HG02973 (cell line): Measurements from ENCODE around the gene ALPI.
"Not testable (repeated sequence)": the region's sequence is repeated elsewhere in the genome, so short reads cannot be mapped to it uniquely, and the experiment has no call there.

Experiments used
- ATAC-seq: cut with Tn5 transposase; IDR thresholded peaks from one replicate; pipeline ENCODE4 v1.9.1; 2021; ENCODE audit warnings: moderate library complexity; ENCODE audit not compliant: unreplicated experiment

ALPI gene

DNA sequence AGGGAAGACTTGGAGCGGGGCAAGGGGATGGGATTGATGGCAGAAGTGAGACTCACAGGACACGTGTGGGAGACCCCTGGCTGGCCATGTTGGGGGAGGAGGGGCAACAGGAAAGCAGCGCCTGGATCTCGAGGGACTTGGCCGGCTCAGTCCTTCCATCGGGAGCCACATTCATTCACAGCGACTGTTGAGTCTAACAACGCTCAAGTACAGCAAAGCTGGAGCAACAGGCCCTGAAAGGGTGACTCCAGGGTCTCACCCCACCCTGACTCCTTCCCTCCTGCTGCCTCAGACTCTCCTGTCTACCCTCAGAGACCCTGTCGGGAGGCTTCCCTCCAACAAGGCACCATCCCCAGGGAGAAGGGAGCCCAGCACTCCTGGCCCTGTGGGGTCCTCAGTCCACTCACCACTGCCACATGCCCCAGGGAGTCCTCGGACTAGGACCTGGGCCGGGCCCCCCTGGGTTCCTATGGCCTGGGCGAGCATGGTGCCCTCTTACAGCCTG lies 14.8 kb upstream of the ALPI start:
- no peak for ATAC-seq

DNA sequence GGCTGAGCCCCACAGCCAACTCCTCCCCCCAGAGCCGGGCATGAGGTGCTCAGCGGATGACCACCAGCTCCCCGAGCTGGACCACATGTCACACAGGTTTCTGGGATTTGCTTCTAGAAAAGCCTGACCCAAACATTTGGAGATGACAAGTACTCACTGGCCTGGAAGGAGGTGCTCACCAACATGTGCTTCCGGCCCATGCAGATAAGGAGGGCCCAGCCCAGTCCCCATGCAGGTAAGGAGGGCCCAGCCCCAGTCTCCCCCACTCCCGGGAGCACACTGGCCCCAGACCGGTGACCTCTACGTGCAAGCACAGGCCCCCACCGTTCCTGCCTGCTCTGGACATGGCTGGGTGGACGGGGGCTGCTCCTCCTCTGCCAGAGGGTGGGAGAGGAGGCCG lies 14.0 kb upstream of the ALPI start:
- not testable (repeated sequence) for ATAC-seq

DNA sequence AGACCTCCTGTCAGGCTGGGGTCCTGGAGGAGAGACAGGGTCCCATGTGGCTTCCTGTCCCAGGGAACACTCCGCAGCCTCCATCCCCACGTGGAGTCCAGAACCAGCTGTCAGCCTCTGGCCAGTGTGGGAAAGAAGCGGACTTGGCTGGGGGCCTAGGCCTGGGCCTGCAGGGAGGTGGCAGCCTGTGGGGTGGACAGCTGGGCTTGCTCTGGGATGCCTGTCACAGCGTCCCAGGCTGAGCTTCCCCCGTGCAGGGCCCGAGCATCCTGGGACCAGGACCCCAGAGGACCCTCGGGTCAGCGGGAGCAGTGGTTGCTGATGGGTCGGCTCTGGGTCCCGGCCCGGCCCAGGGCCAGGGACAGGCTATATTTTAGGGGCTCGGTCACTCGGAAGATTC lies 13.5 kb upstream of the ALPI start:
- ATAC-seq, result not testable (repeated sequence)

DNA sequence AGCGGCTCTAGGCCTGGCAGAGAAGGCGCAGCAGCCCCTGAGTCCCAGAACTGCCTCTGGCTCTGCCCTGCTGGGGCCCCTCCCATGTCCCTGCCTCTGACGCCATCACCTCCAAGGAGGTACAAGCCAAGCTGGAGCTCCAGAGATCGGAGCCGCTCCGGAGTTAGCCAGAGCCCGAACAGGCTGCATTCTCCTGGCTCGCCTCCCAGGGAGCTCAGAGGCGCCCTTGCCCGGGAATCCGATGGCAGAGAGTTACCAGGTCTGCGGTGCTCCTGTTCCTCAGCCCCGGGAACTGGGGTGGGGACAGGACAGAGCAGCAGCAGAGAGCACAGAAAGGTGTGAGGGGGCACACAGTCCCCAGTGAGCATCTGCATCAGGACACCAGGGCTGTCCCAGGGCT lies 12.9 kb upstream of the ALPI start:
- ATAC-seq, result not testable (repeated sequence)

DNA sequence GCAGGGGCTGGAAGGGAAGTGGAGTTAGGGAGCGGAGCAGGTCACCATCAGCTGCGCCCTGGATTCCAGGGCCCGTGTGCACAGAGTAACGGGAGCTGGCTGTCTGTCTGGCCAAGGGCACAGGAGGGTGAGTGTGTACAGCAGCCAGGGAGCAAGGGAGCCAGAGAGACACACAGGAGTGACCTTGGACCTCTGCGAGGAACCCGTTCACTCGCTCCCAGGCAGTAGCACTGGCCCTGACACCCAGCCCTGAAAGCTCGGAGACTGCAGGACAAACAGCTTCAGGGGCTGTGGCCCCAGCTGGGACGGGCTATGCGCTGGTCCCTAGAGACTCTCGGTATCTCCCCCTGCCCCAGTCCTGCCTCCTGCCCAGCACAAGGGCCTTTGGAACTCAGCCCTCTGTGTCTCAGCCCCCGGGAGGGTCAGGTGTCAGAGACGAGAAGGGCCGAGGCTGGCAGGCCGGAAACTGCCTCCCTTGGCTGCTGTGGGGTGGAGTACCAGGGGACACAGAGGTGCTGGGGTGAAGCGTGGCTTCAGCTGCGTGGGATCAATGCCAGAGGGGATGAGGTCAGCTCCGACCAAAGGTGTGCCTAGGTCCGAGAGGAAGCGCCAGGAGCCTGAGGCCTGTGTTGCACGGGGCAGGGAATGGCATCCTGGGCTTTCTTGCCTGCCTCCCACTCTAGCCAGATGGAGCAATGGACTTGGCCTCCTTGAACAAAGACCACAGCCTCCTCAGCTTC lies 12.1 kb upstream of the ALPI start:
- ATAC-seq, result not testable (repeated sequence)

DNA sequence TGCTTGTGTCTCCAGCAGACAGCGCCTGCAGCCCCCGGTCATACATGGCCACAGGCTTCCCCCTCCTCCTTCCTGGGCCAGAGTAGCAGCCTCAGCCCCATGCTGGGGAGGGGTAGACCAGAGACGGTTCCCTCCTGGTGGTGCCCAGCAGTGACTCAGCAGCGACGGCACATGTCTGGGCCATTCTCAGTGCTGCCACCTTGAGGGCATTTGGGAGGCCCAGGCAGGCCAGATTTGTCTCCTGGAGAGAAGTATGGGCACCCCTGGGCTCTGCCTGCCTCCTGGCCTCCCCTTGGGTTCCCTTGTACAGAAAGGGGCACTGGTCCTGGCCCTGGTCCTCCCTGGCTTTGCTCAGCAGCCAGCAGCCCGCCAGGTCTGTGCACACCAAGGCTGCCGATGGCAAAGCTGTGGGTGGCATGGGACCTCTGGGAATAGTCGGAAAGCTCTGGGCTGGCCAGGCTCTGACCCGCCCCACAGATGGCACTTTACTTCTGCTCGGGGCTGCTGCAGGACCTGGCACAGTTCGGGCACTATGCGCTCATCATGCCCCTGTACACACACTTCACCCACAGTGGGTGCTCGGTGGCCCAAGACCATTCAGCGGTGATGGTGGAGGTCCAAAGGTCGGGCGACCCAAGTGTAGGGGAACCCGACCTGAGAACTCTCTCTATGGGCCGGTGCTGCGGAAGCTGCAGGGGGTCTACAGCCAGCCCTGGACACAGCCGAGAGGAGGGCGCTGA lies 11.4 kb upstream of the ALPI start:
- no peak for ATAC-seq

DNA sequence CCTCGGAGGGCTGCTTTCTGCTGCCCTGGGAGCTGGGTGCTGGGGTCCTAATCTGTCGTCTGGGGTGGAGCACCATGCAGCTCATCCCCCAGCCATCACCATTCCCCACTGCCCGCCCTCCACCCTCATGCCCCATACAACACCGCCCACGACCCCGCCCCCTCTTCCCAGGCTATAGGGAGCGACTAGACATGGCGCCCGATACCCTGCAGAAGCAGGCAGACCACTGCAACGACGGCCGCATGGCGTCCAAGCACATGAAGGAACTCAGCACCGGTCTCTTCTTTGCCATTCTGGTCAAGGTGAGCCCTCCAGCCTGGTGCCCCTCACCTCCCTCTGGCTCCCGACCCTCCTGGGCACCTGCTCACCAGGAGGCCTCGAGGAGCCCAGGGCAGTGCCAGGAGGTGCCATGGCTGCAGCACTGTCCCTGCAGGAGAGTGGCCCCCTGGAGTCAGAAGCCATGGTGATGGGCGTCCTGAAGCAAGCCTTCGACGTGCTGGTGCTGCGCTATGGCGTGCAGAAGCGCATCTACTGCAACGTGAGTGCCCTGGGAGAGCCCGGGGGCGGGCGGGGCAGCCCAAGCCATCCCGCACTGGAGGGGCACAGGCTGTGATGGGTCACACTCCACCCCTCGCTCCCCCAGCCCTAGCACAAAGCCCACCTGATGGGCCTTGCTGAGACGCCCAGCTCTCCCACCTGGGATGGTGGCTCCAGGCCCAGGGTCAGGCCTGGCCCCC lies 10.6 kb upstream of the ALPI start:
- not testable (repeated sequence) for ATAC-seq

DNA sequence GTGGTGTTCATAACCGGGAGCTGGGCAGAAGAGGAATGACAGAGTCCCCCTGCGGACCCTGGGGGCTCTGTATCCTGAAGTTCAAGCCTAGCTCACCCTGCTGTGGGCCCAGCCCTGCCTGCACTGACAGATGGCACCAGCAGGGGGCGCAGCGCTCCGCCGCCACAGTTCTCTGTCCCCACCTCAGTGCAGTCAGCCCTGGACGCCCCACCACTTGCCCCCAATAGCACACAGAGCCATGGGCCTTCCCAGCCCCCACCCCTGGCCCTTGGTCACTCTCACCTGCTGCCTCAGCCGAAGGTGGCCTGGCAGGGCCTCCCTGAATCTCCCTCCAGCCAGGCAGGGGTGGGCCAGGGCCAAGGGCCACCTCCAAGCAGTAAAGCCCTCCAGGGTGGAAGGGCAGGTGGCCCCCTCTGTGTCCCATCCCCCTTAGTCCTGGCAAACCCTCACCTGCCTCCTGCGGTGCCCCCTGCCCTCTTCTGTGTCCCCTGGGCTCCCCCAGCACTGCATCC lies 9.6 kb upstream of the ALPI start:
- not testable (repeated sequence) for ATAC-seq

DNA sequence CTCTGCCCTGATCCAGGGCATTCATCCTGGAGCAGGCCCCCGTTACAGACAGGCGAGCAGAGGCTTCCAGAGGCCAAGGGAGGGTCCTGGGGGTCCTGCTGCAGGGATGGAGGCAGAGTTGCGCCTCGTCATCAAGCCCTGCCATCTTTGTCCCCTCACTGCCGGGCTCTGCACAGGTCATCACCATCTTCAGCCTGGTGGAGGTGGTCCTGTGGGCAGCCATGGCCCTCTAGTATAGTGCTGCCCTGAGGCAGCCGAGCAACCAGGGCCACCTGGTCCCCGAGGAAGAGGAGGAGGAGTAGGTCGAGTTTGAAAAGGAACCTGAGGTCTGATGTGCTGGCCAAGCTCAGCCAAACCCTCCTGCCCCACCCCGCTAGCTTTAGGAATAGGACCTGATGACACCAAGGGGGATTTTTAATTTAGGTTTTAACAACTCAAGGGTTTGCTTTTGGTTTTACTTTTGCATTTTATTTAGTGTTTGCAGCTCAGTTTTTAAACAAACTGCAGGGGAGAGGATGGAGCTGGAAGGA lies 8.8 kb upstream of the ALPI start:
- no peak for ATAC-seq

DNA sequence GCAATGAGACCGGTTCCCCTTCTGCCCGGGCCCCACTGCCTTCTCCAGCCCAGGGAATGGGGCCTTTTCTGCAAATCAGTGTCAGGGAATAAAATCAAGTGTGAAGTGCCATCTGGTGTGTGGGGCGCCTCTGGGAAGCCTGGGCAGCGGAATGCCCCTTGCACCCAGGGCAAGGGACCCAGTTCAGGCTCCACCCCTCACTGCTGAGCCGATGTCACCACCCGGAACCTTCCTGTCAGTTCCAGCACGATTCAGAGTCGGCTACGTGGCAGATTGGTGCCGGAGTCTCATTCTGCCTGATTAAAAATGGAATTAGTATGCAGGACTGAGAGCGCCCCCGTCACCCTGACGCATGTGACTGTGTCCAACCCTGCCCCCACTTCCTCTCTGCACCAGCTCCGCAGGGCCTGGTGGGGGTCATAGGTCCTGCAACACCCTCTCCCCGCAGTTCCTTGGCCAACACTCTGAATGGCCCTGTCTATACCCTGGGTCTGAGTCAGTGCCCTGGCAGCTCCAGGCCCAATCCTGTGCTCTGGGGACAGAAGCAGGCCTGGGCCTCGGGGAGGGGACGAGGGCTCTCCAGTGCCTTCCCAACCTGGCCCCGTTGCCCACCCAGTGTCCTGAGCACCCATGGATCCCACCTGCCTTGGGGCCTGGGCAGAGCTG lies 8.2 kb upstream of the ALPI start:
- no peak for ATAC-seq

DNA sequence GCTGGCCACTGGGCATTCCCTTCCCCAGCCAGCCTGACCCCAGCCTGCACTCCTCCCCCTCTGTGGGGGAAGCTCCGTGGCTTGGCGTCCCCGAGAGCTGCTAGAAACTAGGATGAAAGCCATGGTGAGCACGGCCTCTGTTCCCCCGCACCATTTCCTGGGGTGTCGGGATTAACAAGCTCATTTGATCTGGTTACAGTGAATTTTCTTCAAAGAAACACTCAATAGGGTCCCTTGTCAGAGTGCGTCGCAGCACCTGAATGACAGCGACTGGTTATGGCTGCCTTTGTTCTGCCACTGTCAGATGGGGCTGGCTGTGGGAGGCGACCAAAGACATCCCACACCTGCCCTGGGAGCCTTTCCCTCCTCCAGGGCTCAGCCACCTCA lies 7.7 kb upstream of the ALPI start:
- no peak for ATAC-seq

DNA sequence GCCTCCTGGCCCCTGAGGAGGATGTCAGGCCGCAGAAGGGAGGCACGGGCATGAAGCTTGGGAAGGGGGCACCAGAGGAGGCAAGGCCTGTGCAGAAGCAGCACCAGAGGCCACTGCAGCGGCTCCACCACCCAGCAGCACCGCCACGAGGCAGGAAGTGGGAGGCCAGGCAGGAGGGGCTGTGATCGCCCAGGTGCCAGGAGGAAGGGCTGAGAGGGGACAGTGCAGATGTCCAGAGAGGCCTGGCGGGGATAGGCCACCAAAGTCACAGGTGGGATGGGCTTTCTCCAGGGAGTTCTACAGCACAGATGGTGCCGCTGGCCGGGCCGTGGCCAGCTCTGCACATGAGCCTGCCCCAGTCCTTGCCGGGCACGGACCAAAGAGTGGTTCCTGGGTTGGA lies 6.0 kb upstream of the ALPI start:
- no peak for ATAC-seq

DNA sequence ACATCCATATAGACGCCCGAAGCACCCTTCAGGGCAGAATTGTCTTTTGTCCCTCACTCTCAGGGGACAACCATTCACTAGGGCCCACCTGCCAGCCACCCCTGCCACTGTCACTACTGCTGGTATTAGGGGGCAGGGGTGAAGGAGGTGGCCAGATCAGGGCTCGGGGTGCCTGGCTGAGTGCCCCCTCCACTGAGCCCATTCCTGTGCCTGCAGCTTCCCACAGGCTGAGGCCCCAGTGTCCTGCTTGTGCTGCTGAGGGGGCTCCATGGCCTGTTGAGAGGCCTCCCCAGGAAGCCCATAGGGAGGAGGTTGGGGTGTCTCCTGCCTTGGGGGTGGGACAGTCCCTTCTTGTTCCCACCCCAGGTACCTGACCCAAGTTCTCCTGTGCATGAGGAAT lies 4.3 kb upstream of the ALPI start:
- not testable (repeated sequence) for ATAC-seq

DNA sequence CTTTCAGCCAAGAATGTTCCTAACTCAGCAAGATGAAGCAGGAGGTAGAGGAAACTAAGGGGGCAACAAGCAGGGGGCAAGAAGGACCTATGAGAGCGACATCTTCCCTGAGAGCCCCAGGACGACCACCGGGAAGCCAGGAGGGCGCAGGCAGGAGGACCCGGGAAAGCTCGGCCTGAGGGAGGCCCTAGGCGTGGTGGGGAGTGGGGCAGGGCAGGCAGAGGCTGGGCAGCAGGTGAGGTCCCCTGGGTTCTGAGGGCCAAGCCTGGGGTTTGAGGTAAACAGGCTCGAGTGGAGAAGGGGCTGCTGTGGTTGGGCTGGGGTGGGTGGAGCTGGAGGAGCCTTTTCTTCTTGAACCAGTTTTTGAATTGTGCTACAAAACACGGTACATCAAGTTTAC lies 1.3 kb upstream of the ALPI start:
- no peak for ATAC-seq

DNA sequence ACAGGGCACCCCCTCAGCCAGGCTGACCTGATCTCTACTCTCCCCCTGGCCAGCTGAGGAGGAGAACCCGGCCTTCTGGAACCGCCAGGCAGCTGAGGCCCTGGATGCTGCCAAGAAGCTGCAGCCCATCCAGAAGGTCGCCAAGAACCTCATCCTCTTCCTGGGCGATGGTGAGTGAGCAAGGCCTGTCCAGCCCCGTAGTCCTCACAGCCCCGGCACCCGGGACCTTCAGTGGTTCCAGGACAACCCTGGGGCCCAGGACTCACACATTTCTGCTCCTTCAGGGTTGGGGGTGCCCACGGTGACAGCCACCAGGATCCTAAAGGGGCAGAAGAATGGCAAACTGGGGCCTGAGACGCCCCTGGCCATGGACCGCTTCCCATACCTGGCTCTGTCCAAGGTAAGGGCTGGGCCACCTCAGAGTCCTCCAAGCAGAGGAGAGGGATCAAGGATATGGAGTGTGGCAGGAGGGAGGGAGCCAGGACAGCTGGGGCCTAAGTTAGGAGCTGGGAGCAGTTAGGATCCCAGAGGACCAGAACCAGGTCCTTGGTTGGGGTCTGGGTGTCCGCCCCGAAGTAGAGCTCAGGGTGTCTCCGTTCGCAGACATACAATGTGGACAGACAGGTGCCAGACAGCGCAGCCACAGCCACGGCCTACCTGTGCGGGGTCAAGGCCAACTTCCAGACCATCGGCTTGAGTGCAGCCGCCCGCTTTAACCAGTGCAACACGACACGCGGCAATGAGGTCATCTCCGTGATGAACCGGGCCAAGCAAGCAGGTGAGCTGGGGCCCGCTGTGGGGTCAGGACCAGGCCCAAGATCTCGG lies 555 bp downstream of the ALPI start:
- ATAC-seq, result no peak

DNA sequence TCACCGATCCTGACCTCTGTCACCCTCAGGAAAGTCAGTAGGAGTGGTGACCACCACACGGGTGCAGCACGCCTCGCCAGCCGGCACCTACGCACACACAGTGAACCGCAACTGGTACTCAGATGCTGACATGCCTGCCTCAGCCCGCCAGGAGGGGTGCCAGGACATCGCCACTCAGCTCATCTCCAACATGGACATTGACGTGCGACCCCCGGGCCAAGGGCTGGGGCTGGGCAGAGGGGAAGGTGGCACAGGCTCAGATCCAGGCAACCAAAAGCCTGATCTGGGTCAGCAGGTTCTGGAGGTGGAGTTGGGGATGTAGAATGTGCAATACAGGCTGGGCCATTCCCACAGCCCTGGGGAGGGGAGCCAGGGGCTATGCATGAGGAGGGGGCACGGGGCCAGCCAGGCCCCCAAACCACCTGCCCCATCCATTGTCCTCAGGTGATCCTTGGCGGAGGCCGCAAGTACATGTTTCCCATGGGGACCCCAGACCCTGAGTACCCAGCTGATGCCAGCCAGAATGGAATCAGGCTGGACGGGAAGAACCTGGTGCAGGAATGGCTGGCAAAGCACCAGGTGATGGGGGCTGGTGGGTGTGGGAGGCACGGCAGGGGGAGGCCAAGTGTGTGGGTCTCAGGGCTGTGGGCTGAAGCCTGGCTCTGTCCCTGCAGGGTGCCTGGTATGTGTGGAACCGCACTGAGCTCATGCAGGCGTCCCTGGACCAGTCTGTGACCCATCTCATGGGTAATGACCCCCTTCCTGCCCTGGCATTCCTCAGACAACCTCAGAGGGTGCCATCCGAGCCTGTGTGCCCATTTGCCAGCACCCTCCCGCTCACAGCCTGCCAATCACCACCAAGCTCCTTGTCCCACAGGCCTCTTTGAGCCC lies 1.4 kb downstream of the ALPI start:
- no peak for ATAC-seq

DNA sequence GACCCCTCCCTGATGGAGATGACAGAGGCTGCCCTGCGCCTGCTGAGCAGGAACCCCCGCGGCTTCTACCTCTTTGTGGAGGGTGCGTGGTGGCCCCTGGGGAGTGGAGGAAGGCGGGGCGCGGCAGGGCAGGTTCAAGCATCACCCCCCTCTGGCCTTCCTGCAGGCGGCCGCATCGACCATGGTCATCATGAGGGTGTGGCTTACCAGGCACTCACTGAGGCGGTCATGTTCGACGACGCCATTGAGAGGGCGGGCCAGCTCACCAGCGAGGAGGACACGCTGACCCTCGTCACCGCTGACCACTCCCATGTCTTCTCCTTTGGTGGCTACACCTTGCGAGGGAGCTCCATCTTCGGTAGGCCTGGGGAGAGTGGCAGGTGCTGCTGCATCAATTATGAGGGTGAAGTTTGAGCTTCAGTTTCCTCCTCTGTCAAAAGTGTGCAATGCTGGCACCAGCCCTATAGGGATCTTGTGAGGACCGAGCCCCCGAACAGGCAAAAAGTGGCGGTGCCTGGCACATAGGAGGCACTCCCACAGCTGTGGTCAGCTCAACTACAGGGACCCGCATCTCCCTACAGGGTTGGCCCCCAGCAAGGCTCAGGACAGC lies 2.2 kb downstream of the ALPI start:
- ATAC-seq, result no peak

DNA sequence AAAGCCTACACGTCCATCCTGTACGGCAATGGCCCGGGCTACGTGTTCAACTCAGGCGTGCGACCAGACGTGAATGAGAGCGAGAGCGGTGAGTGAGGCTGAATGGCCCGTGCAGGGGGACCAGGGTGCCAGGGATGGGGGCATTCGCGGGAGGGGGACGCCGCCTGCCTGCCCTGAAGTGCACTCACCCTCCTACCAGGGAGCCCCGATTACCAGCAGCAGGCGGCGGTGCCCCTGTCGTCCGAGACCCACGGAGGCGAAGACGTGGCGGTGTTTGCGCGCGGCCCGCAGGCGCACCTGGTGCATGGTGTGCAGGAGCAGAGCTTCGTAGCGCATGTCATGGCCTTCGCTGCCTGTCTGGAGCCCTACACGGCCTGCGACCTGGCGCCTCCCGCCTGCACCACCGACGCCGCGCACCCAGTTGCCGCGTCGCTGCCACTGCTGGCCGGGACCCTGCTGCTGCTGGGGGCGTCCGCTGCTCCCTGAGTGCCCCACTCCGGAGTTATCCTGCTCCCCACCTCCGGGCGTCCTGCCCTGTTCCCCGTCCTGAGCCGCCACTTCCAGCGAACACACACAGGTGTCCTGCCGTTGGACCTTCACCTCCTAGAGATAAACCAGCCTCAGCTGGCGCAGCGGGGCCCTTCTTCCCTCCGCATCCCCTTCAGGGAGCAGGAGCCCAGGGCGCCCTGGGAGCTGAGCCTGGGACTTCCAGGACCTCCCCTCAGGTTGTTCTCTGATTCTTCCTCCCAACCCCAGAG lies 2.9 kb downstream of the ALPI start:
- no peak for ATAC-seq
